Activated CD4-positive, alpha-beta memory T cell treated with anti-CD3 and anti-CD28 coated beads, Interleukin-2, amount 10 ng/mL, durations not matched to agents 7 days and 5 days (primary cell): ENCODE data around the gene DSP. TPM values are rescaled to one million over a fixed set of nuclear protein-coding genes. Genes with fewer than 3 reads are reported as not detected.
A peak's percentile ranks its signal among the peaks of the same experiment; 100 is the strongest.

Source experiments
- CTCF ChIA-PET: fragments of 350-600 bp; sonication (Branson Sonifier 250); formaldehyde crosslinking; loops from one replicate; lab custom pipeline; 2021; ENCODE audit warnings: antibody characterized with exemption, inconsistent platforms; lab: Charles Lee
- POLR2A ChIA-PET: fragments of 350-600 bp; sonication (Branson Sonifier 250); formaldehyde crosslinking; loops from one replicate; lab custom pipeline; 2021; ENCODE audit warnings: antibody characterized with exemption; lab: Charles Lee
- DNase-seq: peaks from one replicate; pipeline ENCODE4 v3.0.0-alpha.2; 2020
- H3K27ac Mint-ChIP-seq: one replicate; pipeline ENCODE4 v1.8.0; 2021; ENCODE audit warnings: mild to moderate bottlenecking, mixed read lengths
- H3K27me3 Mint-ChIP-seq: one replicate; pipeline ENCODE4 v1.8.0; 2021; ENCODE audit warnings: mixed read lengths
- H3K36me3 Mint-ChIP-seq: one replicate; pipeline ENCODE4 v1.8.0; 2021; ENCODE audit warnings: low read depth, mixed read lengths
- H3K4me1 Mint-ChIP-seq: one replicate; pipeline ENCODE4 v1.8.0; 2021; ENCODE audit warnings: mixed read lengths
- H3K4me3 Mint-ChIP-seq: one replicate; pipeline ENCODE4 v1.8.0; 2021; ENCODE audit warnings: mild to moderate bottlenecking, mixed read lengths
- H3K9me3 Mint-ChIP-seq: one replicate; pipeline ENCODE4 v1.8.0; 2021; ENCODE audit warnings: mixed read lengths
- total RNA-seq, 2 experiments: library from RNA; stranded (reverse); gene quantifications; one replicate each; pipeline ENCODE4 v1.2.3, GENCODE V29; 2021

Gene DSP
- total RNA-seq, 2 experiments from 2014 or later = 0.15 to 0.33 TPM

GRCh38 chr6:7515363-7515762, 26.1 kb upstream of the DSP start:
- Mint-ChIP-seq H3K36me3 (no peaks in the 10 kb centered on the region), H3K27me3 (peaks cover 18% of the 10 kb centered on the region), H3K27ac (no peak overlapping the region), H3K4me3 (no peak overlapping the region), H3K4me1 (no peaks in the 10 kb centered on the region), H3K9me3 (no peaks in the 10 kb centered on the region)
- DNase-seq = no peak
- ChIA-PET CTCF (no interaction called here), POLR2A (interaction anchor here (0.6 kb wide), 1 partner anchor 25 kb away, joined by 3 read pairs; no protein-coding TSS in a partner anchor)

GRCh38 chr6:7518877-7519276, 22.6 kb upstream of the DSP start:
- Mint-ChIP-seq H3K27ac (no peak overlapping the region), H3K36me3 (no peaks in the 10 kb centered on the region)

GRCh38 chr6:7522873-7523272, 18.6 kb upstream of the DSP start:
- no peaks in the 10 kb centered on the region for H3K4me1 Mint-ChIP-seq
- ChIA-PET POLR2A (no interaction called here), CTCF (no interaction called here)
- H3K9me3 Mint-ChIP-seq = no peaks in the 10 kb centered on the region
- H3K27ac Mint-ChIP-seq = no peak overlapping the region
- H3K36me3 Mint-ChIP-seq = no peaks in the 10 kb centered on the region
- DNase-seq = no peak
- no peak overlapping the region for H3K4me3 Mint-ChIP-seq
- peaks cover 42% of the 10 kb centered on the region for H3K27me3 Mint-ChIP-seq

More at GRCh38 chr6:7518877-7519276, 22.6 kb upstream of the DSP start:
- Mint-ChIP-seq H3K27me3 (peaks cover 26% of the 10 kb centered on the region), H3K4me1 (no peaks in the 10 kb centered on the region), H3K9me3 (no peaks in the 10 kb centered on the region), H3K4me3 (no peak overlapping the region)
- POLR2A ChIA-PET = no interaction called here
- DNase-seq = no peak
- CTCF ChIA-PET = interaction anchor here (0.8 kb wide), 1 partner anchor 244 kb away, joined by 3 read pairs; no protein-coding TSS in a partner anchor

GRCh38 chr6:7523922-7524321, 17.5 kb upstream of the DSP start:
- Mint-ChIP-seq H3K36me3 (no peaks in the 10 kb centered on the region), H3K9me3 (no peaks in the 10 kb centered on the region), H3K27me3 (peaks cover 46% of the 10 kb centered on the region), H3K27ac (no peak overlapping the region), H3K4me1 (no peaks in the 10 kb centered on the region), H3K4me3 (no peak overlapping the region)
- ChIA-PET POLR2A (no interaction called here), CTCF (interaction anchor here (0.7 kb wide), 1 partner anchor 28 kb away, joined by 3 read pairs; no protein-coding TSS in a partner anchor)
- no peak for DNase-seq

GRCh38 chr6:7526755-7527154, 14.7 kb upstream of the DSP start:
- no peaks in the 10 kb centered on the region for H3K9me3 Mint-ChIP-seq
- H3K36me3 Mint-ChIP-seq = no peaks in the 10 kb centered on the region
- H3K27ac Mint-ChIP-seq = no peak overlapping the region
- H3K4me3 Mint-ChIP-seq = no peak overlapping the region
- POLR2A ChIA-PET = no interaction called here
- no peaks in the 10 kb centered on the region for H3K4me1 Mint-ChIP-seq
- CTCF ChIA-PET = no interaction called here
- H3K27me3 Mint-ChIP-seq = peaks cover 55% of the 10 kb centered on the region
- DNase-seq = no peak

- ChIA-PET POLR2A (no interaction called here), CTCF (interaction anchor here (0.8 kb wide), 1 partner anchor 160 kb away, joined by 4 read pairs; no protein-coding TSS in a partner anchor)
- H3K27ac Mint-ChIP-seq = no peak overlapping the region
- H3K4me1 Mint-ChIP-seq = no peaks in the 10 kb centered on the region
- no peaks in the 10 kb centered on the region for H3K9me3 Mint-ChIP-seq
- DNase-seq = no peak
- H3K4me3 Mint-ChIP-seq = no peak overlapping the region
- peaks cover 43% of the 10 kb centered on the region for H3K27me3 Mint-ChIP-seq
- H3K36me3 Mint-ChIP-seq = no peaks in the 10 kb centered on the region
Measured at GRCh38 chr6:7528565-7528964, 12.9 kb upstream of the DSP start.

GRCh38 chr6:7529141-7529540, 12.3 kb upstream of the DSP start:
- POLR2A ChIA-PET = no interaction called here
- no peak overlapping the region for H3K27ac Mint-ChIP-seq
- no peaks in the 10 kb centered on the region for H3K36me3 Mint-ChIP-seq
- no peaks in the 10 kb centered on the region for H3K9me3 Mint-ChIP-seq
- peaks cover 41% of the 10 kb centered on the region for H3K27me3 Mint-ChIP-seq
- H3K4me3 Mint-ChIP-seq = no peak overlapping the region
- no peak for DNase-seq
- CTCF ChIA-PET = no interaction called here
- H3K4me1 Mint-ChIP-seq = no peaks in the 10 kb centered on the region

- no peaks in the 10 kb centered on the region for H3K36me3 Mint-ChIP-seq
- no peak overlapping the region for H3K4me3 Mint-ChIP-seq
- H3K4me1 Mint-ChIP-seq = no peaks in the 10 kb centered on the region
- ChIA-PET CTCF (no interaction called here), POLR2A (no interaction called here)
- H3K27ac Mint-ChIP-seq = no peak overlapping the region
- peaks cover 47% of the 10 kb centered on the region for H3K27me3 Mint-ChIP-seq
- H3K9me3 Mint-ChIP-seq = no peaks in the 10 kb centered on the region
- no peak for DNase-seq
Measured at GRCh38 chr6:7532232-7532631, 9.2 kb upstream of the DSP start.

GRCh38 chr6:7532821-7533220, 8.7 kb upstream of the DSP start:
- H3K9me3 Mint-ChIP-seq = no peaks in the 10 kb centered on the region
- H3K36me3 Mint-ChIP-seq = no peaks in the 10 kb centered on the region
- no peak overlapping the region for H3K4me3 Mint-ChIP-seq
- no peaks in the 10 kb centered on the region for H3K4me1 Mint-ChIP-seq
- H3K27ac Mint-ChIP-seq = no peak overlapping the region
- POLR2A ChIA-PET = no interaction called here
- H3K27me3 Mint-ChIP-seq = peaks cover 47% of the 10 kb centered on the region
- DNase-seq = no peak
- CTCF ChIA-PET = no interaction called here

GRCh38 chr6:7534192-7534591, 7.3 kb upstream of the DSP start:
- no peak overlapping the region for H3K4me3 Mint-ChIP-seq
- peaks cover 49% of the 10 kb centered on the region for H3K27me3 Mint-ChIP-seq
- no peaks in the 10 kb centered on the region for H3K36me3 Mint-ChIP-seq
- H3K27ac Mint-ChIP-seq = no peak overlapping the region
- POLR2A ChIA-PET = no interaction called here
- no peaks in the 10 kb centered on the region for H3K9me3 Mint-ChIP-seq
- H3K4me1 Mint-ChIP-seq = no peaks in the 10 kb centered on the region
- CTCF ChIA-PET = no interaction called here
- no peak for DNase-seq

- Mint-ChIP-seq H3K9me3 (no peaks in the 10 kb centered on the region), H3K36me3 (no peaks in the 10 kb centered on the region), H3K4me3 (no peak overlapping the region), H3K27me3 (peaks cover 49% of the 10 kb centered on the region), H3K4me1 (peaks cover 3% of the 10 kb centered on the region), H3K27ac (no peak overlapping the region)
- DNase-seq = no peak
- CTCF ChIA-PET = no interaction called here
- POLR2A ChIA-PET = no interaction called here
Measured at GRCh38 chr6:7535498-7535897, 6.0 kb upstream of the DSP start.

- Mint-ChIP-seq H3K9me3 (no peaks in the 10 kb centered on the region), H3K4me3 (no peak overlapping the region), H3K36me3 (no peaks in the 10 kb centered on the region), H3K4me1 (peaks cover 12% of the 10 kb centered on the region), H3K27me3 (peaks cover 61% of the 10 kb centered on the region), H3K27ac (no peak overlapping the region)
- ChIA-PET CTCF (interaction anchor here (1.0 kb wide), 2 partner anchors 8 to 263 kb away, joined by 3 to 4 read pairs; no protein-coding TSS in a partner anchor), POLR2A (no interaction called here)
- no peak for DNase-seq
Measured at GRCh38 chr6:7537565-7538174, 3.8 kb upstream of the DSP start.

- no peak for DNase-seq
- H3K27me3 Mint-ChIP-seq = peaks cover 67% of the 10 kb centered on the region
- H3K27ac Mint-ChIP-seq = no peak overlapping the region
- POLR2A ChIA-PET = no interaction called here
- no peak overlapping the region for H3K4me3 Mint-ChIP-seq
- H3K4me1 Mint-ChIP-seq = peaks cover 12% of the 10 kb centered on the region
- CTCF ChIA-PET = interaction anchor here (1.0 kb wide), 1 partner anchor 263 kb away, joined by 4 read pairs; no protein-coding TSS in a partner anchor
- H3K36me3 Mint-ChIP-seq = no peaks in the 10 kb centered on the region
- H3K9me3 Mint-ChIP-seq = no peaks in the 10 kb centered on the region
Measured at GRCh38 chr6:7538484-7538883, 3.0 kb upstream of the DSP start.

- no peak for DNase-seq
- ChIA-PET POLR2A (no interaction called here), CTCF (no interaction called here)
- H3K9me3 Mint-ChIP-seq = no peaks in the 10 kb centered on the region
- peaks cover 12% of the 10 kb centered on the region for H3K4me1 Mint-ChIP-seq
- peaks cover 76% of the 10 kb centered on the region for H3K27me3 Mint-ChIP-seq
- no peaks in the 10 kb centered on the region for H3K36me3 Mint-ChIP-seq
- H3K4me3 Mint-ChIP-seq = peak overlapping the region; percentile 47
- H3K27ac Mint-ChIP-seq = no peak overlapping the region
Measured at GRCh38 chr6:7540595-7540994, 876 bp upstream of the DSP start.
